NCI-H748 treated with DMSO at 0.1 percent for 48 hours (cell line): ENCODE data around the gene MAMLD1.

ENCODE experiments used
- DNase-seq: peaks from one replicate; lab custom pipeline; 2025; lab: John Stamatoyannopoulos, UW

MAMLD1 gene

GRCh38 chrX:150531467-150531866 is 168.3 kb downstream of the MAMLD1 start:
- no peak for DNase-seq

DNA sequence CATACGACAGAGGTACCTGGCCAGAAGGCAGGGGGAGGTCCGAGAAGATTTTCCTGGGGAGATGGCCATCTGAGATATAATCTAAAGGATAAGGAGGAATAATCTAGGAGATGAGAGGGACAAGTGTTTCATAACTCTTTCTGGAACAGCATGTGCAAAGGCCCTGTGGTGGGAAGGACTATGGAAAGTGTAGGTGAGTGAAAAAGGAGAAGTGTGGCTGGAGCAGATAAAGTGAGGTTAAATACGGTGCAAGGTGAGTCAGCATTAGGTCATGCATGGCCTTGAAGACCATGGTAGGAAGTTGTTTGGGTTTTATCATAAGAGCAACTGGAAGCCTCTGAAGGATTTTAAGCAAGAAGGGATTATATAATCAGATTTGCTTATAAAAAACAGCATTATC is 170.7 kb downstream of the MAMLD1 start:
- no peak for DNase-seq

- no peak for DNase-seq
Observed at GRCh38 chrX:150536455-150537116, 173.5 kb downstream of the MAMLD1 start.

- DNase-seq: no peak
Observed at GRCh38 chrX:150537851-150538250, 174.7 kb downstream of the MAMLD1 start.

DNA sequence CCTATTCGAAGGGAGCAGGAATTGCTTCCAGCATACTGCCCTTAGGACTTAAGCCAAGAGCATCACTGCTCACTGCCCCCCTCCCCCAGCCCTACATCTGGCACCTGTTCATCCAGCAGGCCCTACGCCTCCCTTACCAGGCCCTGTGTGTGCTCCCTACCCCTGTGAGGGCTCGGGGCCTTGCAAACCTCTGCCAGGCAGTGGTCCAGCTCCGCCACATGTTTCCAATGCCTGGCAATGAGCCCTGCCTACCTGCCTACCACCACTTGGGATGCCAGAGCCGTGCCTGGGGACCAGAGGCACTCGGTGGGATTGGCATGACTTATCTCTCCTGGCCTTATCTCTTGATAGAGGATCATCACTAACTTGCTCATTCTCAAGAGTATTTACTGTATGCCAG is 177.8 kb downstream of the MAMLD1 start:
- DNase-seq: no peak

DNA sequence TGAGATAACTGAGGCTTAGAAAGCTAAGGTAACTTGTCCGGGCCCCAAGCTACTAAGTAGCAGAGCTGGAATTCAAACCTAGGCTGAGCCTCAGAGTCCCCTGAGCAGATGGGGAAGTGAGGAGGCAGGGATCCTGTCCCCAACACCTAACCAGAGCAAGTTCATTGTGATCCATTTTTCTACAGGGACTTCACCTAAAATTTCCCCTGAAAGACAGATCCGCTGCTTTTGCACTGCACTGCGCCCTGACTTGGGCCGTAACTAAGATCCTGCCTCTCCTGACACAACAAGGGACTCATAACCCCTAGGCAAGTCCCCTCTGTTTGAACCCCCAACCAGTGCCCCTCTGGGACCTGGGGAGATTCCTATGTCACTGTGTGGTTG is 179.7 kb downstream of the MAMLD1 start:
- no peak for DNase-seq

GRCh38 chrX:150543230-150544155 is 180.4 kb downstream of the MAMLD1 start:
- DNase-seq: no peak

- no peak for DNase-seq
Observed at GRCh38 chrX:150544222-150544787, 181.2 kb downstream of the MAMLD1 start.

GRCh38 chrX:150544835-150545770 is 182.0 kb downstream of the MAMLD1 start:
- no peak for DNase-seq

DNA sequence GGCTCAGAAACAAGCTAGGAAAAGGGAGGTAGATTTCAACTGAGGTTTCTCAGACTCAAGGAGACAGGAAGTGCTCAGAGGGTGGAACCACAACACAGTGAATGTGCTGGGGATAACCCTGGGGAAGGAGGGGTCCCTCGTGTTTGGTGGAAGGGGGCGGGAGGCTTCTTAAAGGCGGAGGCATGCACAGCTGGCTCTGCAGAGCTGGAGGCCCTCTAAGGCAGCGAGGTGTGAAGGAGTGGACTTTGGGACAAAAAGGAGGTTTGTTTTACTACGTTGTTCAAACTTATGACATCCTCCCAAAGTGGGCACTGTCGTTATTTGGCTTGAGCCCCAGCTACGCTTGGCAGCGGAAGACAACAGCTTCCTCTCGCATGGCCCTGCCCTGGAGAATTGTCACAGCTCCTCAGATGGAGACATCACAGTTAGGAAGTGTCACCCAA is 183.6 kb downstream of the MAMLD1 start:
- DNase-seq: no peak

DNA sequence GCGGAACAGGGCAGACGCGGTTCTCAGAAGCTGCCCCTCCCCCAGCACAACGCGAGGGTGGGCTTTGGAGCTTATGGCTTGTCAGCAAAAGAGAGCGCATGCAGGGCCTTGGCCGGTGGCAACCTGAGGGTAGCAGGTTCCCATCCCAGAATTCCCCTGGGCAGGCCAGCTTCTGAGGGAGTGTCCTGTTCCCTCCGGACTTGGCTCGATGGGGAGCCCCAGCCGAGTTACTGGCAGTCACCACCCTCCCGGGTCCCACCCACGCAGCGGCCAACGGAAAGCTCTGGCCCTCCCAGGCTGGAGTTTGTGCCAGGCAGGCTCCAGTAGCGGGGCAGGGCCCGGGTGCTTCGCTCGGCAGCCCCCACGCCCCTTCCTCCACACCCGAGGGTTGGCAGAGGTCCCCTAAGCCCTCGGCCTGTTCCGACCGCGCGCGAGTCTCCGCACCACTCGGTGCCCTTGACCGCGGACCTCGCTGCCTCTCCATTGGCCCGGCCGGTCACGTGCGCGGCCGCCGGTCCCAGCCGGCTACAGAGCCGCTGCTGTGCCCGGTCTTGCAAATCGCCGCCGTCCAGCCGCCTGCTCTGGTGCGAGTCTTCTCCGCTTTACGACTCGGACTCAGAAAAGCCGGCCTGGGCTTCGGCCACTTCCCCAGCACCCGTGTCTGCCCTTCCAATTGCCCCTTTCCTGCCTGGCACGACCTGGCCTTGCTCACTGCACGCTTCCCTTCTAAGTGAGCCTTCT is 184.4 kb downstream of the MAMLD1 start:
- DNase-seq: no peak

DNA sequence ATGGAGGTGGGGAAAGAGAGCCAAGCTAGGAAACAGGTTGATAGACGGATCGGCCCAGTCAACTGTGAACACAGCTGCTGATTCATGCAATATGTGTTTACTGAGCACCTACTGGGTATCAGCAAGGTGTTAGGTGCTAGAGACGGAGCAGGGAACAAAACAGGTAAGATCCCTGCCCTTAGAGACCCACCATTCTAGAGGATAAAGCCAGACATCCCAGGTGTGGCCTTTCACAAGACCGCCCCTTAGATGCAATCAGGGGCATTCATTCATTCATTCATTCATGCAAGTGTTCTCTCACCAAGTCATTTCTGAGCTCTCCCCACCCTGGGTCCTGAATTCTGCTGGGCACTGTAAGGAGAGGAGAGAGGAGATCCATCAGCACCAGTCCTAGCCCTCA is 185.1 kb downstream of the MAMLD1 start:
- DNase-seq: no peak

DNA sequence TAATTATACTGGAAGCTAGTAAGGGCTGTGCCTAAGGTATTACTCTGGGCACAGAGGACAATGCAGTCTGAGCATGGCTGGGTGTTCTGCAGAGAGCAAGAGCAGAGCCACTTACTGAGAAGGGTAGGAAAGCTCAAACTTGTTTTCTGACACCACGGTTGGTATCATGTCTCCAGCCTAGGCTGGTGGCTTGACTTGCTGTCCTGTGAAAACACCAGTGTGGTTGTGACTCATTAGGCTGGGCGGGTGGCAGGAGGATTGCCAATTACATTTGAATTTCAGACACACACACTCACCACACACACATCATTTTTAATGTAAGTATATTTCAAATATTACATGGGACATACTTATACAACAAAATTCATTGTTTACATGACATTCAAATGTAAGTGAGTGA is 185.6 kb downstream of the MAMLD1 start:
- DNase-seq: no peak

DNA sequence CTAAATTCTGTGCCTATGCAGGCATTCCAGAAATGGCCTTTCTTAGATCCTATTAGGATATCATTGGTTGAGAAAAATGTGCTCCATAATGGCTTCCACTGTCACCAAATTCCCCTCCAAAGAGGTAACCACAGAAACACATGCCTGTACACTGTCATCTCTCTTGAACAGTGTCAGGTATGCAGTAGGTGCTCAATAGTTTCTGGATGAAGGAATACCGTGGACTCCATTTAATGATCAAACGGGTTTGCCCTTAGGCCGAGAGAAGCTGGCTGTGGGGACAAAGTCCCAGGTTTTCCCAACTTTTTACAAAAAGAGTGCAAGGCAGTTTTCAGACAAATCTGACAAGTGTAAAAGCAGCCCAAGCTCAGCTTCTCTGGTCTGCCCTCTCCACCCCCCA is 188.8 kb downstream of the MAMLD1 start:
- DNase-seq: no peak

- DNase-seq: no peak
Observed at GRCh38 chrX:150558424-150558823, 195.3 kb downstream of the MAMLD1 start.
